Measurements from ENCODE around the gene PRPF40A. TPM values are rescaled to one million over a fixed set of nuclear protein-coding genes. Genes with fewer than 3 reads are reported as not detected.
A peak's percentile ranks its signal among the peaks of the same experiment; 100 is the strongest.
"Not testable (repeated sequence)": the region's sequence is repeated elsewhere in the genome, so short reads cannot be mapped to it uniquely, and the experiment has no call there.

The PRPF40A gene
- total RNA-seq, 2 donors from 2014 or later: 82.6 to 97.9 TPM

DNA sequence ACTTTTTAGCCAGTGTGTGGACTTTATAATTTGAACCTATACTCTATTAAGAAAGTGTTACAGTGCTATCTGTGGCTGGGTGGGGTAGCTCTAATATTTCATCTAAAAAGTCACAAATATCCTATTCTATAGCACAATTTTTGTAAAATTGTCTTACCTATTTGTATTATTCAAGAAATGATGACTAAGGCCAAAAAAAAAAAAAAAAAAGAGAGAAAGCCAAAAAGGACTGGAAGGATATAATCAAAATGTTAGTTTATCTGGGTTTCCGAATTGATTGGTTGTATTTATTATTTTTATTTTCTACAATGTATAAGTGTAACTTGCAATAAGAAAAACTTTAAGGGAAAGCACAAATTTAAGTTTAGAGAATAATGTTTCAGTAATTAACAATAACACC is 6.7 kb upstream of the PRPF40A start:
- no peak overlapping the region for H3K4me3 ChIP-seq
- no peak overlapping the region for H3K27ac ChIP-seq
- H3K9me3 ChIP-seq: no peaks in the 10 kb centered on the region
- WGBS: 95% methylated on average over 1 of the region's 1 CpG
- H3K4me1 ChIP-seq (replicated peaks): no peaks in the 10 kb centered on the region
- no peak for TF ChIP-seq POLR2A (IDR thresholded peaks at IDR 0.05)
- H3K36me3 ChIP-seq: no peaks in the 10 kb centered on the region
- H3K27me3 ChIP-seq (replicated peaks; ENCODE audit: insufficient read depth): no peaks in the 10 kb centered on the region
- DNase-seq (ENCODE audit: low spot score): no peak
- intact Hi-C loops (cut with DNase I): no loop called here

DNA sequence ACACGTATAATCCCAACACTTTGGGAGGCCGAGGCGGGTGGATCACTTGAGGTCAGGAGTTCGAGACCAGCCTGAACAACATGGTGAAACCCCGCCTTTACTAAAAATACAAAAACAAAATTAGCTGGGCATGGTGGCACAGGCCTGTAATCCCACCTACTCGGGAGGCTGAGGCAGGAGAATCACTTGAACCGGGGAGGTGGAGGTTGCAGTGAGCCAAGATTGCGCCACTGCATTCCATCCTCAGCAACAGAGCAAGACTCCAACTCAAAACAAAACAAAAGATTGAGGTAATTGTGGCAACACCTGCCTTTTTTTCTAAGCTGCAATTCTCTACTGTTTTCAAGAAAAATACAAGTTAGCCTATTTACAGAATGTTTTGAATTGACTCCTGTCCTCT is 5.4 kb upstream of the PRPF40A start:
- H3K4me1 ChIP-seq (replicated peaks); intact Hi-C loops (cut with DNase I); H3K9me3 ChIP-seq; H3K4me3 ChIP-seq; H3K27me3 ChIP-seq (replicated peaks; ENCODE audit: insufficient read depth); H3K36me3 ChIP-seq; H3K27ac ChIP-seq; DNase-seq (ENCODE audit: low spot score): not testable (repeated sequence)
- 91% methylated on average over 8 of the region's 8 CpGs for WGBS

DNA sequence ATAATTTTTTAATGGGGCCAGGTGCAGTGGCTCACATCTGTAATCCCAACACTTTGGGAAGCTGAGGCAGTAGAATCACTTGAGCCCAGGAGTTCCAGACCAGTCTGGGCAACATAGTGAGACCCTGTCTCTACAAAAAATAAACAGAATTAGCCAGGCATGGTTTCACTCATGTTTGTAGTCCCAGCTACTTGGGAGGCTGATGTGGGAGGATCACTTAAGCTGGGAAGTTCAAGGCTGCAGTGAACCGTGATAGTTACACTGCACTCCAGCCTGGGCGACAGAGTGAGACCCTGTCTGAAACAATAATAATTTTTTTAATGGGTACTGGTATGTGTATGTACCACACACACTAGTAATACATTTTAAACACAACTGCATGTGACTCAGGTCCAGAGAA is 3.5 kb upstream of the PRPF40A start:
- H3K4me1 ChIP-seq (replicated peaks): no peaks in the 10 kb centered on the region
- H3K9me3 ChIP-seq: no peaks in the 10 kb centered on the region
- 85% methylated on average over 2 of the region's 2 CpGs for WGBS
- H3K36me3 ChIP-seq: no peaks in the 10 kb centered on the region
- H3K4me3 ChIP-seq: no peak overlapping the region
- TF ChIP-seq POLR2AphosphoS5 (IDR thresholded peaks at IDR 0.05) (no peak), POLR2A (IDR thresholded peaks at IDR 0.05) (no peak)
- TF ChIP-seq, protein P1, sequence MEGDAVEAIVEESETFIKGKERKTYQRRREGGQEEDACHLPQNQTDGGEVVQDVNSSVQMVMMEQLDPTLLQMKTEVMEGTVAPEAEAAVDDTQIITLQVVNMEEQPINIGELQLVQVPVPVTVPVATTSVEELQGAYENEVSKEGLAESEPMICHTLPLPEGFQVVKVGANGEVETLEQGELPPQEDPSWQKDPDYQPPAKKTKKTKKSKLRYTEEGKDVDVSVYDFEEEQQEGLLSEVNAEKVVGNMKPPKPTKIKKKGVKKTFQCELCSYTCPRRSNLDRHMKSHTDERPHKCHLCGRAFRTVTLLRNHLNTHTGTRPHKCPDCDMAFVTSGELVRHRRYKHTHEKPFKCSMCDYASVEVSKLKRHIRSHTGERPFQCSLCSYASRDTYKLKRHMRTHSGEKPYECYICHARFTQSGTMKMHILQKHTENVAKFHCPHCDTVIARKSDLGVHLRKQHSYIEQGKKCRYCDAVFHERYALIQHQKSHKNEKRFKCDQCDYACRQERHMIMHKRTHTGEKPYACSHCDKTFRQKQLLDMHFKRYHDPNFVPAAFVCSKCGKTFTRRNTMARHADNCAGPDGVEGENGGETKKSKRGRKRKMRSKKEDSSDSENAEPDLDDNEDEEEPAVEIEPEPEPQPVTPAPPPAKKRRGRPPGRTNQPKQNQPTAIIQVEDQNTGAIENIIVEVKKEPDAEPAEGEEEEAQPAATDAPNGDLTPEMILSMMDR (IDR thresholded peaks at IDR 0.05): no peak
- H3K27me3 ChIP-seq (replicated peaks; ENCODE audit: insufficient read depth): no peaks in the 10 kb centered on the region
- no peak overlapping the region for H3K27ac ChIP-seq
- no peak for DNase-seq (ENCODE audit: low spot score)
- intact Hi-C loops (cut with DNase I): no loop called here

DNA sequence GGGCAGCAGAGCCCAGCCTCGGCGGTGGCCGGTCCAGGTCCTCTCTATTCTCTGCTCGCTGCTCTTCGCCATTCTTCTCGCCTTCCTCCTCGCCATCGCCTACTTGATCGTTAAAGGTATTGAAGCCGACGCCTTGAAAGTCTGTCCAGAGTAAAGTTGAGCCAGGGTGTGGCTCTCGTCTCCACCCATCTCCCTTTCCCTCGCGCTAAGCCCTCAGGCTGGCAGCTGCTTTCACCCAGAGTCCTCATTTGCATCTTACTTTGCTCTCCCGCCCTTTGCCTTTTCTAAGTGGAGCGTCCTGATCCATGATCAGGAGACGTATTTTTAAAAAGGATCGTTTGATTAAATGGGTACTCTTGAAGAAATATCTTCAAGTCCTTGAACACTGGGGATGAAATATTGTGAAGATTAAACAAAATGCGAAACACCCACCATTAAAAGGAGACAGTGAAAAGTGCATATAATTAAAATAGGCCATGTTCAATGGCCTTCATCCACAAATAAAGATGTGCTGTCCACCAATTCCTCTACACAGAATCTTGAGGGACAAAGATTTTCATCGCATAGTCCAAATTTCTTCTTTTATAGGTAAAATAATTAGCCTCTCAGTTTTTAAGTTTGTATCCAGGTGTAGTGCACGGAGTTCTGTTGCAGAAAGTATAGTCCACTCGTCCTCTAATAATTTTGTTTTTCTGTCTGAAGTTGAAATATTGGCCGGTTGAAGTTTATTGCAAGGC is 1.8 kb upstream of the PRPF40A start:
- 2% methylated on average over 23 of the region's 23 CpGs for WGBS
- TF ChIP-seq POLR2A (IDR thresholded peaks at IDR 0.05): no peak
- TF ChIP-seq, protein P1 (IDR thresholded peaks at IDR 0.05): no peak
- TF ChIP-seq POLR2AphosphoS5 (IDR thresholded peaks at IDR 0.05): no peak
- peak overlapping the region; percentile 79 to 87 for H3K4me3 ChIP-seq
- peak; percentile 38 for DNase-seq (ENCODE audit: low spot score)
- H3K36me3 ChIP-seq: no peaks in the 10 kb centered on the region
- intact Hi-C loops (cut with DNase I): loop anchor here (5.0 to 10.0 kb wide), 3 partner anchors 72 to 544 kb away; partner anchors contain the start of genes FMNL2 and STAM2
- H3K27ac ChIP-seq: peak overlapping the region; percentile 97 to 98
- H3K27me3 ChIP-seq (replicated peaks; ENCODE audit: insufficient read depth): no peaks in the 10 kb centered on the region
- H3K9me3 ChIP-seq: no peaks in the 10 kb centered on the region
- H3K4me1 ChIP-seq (replicated peaks): no peaks in the 10 kb centered on the region

DNA sequence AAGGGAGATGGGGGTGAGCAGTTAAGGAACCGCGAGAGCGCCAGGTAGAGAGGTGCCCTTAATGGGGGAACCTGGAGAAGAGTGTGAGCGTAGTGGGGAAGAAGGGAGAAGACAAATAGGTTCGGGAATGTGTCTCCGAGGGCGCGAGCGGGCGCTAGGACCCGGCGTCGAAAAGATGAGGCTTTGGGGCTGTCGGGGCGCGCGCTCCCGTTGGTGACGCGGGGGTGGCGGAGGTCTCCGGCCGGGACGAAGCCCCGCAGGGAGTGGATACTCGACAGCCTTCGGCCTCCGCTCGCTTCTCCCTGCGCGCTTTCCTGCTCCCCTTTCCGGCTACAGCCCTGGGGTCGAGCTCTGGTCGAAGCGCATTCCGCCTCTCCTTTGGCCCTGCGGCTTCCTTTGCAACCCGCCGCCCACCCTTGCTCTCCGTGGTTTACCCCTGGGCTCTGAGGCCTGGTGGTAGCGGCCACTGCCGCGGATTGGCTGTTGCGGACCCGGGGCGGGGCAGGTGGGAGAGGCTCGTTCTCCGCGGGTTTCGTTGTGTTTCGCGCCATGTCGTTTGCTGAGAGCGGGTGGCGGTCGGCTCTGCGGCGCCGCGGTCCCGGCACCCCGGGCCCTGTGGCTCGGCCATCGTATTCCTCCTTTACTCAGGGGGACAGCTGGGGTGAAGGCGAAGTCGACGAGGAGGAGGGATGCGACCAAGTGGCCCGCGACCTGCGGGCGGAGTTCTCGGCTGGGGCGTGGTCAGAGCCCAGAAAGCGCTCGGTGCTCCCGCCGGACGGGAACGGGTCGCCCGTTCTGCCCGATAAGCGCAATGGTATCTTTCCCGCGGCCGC is 1.0 kb upstream of the PRPF40A start, which contains the start of gene ARL6IP6:
Gene ARL6IP6 (plus strand): TSS at position 545 of the 833 bp plus-strand sequence. CDS start 5 bp downstream, at position 550.
- intact Hi-C loops (cut with DNase I): loop anchor here (5.0 to 10.0 kb wide), 3 partner anchors 71 to 543 kb away; partner anchors contain the start of genes FMNL2 and STAM2

More for the DNA sequence above, 1.0 kb upstream of the PRPF40A start, which contains the start of gene ARL6IP6:
- Histone ChIP-seq H3K27ac (peak within 1 kb of the TSS; percentile 97 to 98), H3K4me3 (peak within 1 kb of the TSS; percentile 79 to 87), H3K27me3 (replicated peaks; ENCODE audit: insufficient read depth) (no peaks in the 10 kb centered on the region), H3K36me3 (no peaks in the 10 kb centered on the region), H3K4me1 (replicated peaks) (no peaks in the 10 kb centered on the region), H3K9me3 (no peaks in the 10 kb centered on the region)
- DNase-seq (ENCODE audit: low spot score): peak; percentile 94
- TF ChIP-seq, protein P1 (IDR thresholded peaks at IDR 0.05): peak in 1 of 4 experiments; percentile 12
- TF ChIP-seq POLR2A (IDR thresholded peaks at IDR 0.05) (peak; percentile 93), POLR2AphosphoS5 (IDR thresholded peaks at IDR 0.05) (peak; percentile 88)
- WGBS: under 1% methylated on average over 87 of the region's 87 CpGs
